Measurements from ENCODE around the gene RIF1. TPM values are rescaled to one million over a fixed set of nuclear protein-coding genes. Genes with fewer than 3 reads are reported as not detected.
A peak's percentile ranks its signal among the peaks of the same experiment; 100 is the strongest.

The RIF1 gene
- total and polyA plus RNA-seq, 9 of the 15 experiments (the other 6 are each of a cell fraction or from before 2014, with no cell fraction given), result 11.0 to 109 (median 44.2) TPM

- TF ChIP-seq ZNF407 (IDR thresholded peaks at IDR 0.05; ENCODE audit: low read depth) (0 out of 2 replicates have a peak, but pooled peaks have one; percentile 12), PHB2 (IDR thresholded peaks at IDR 0.05; ENCODE audit: low read depth) (0 out of 2 replicates have a peak, but pooled peaks have one; percentile 45), CSDE1 (IDR thresholded peaks at IDR 0.05) (0 out of 4 replicates have a peak, but pooled peaks of 1 of the 2 experiments have one; percentile 83), ZNF311 (CRISPR knock-in tag; IDR thresholded peaks at IDR 0.05) (no peak), BRD9 (IDR thresholded peaks at IDR 0.05; ENCODE audit: low read depth, partially characterized antibody) (peak; percentile 73), HDGF (IDR thresholded peaks at IDR 0.05) (peak; percentile 85; the same call in 1 of the 2 replicates), NFE2L1 (tag; IDR thresholded peaks at IDR 0.05; ENCODE audit: borderline replicate concordance, low read depth) (no peak), CHD4 (IDR thresholded peaks at IDR 0.05; ENCODE audit: insufficient read depth, insufficient replicate concordance, low read depth, low read length, poor library complexity, severe bottlenecking) (peak; percentile 96), MLLT1 (IDR thresholded peaks at IDR 0.05) (peak in 1 of 2 experiments; percentile 58; a peak in 1 of 4 replicates), ATF3 (IDR thresholded peaks at IDR 0.05) (peak; percentile 94), ATF3 (CRISPR knock-in tag; conservative IDR thresholded peaks at IDR 0.05) (peak; percentile 93), RCOR1 (IDR thresholded peaks at IDR 0.05; ENCODE audit: borderline replicate concordance in 1 of 2, low read depth in 2 of 2, low read length in 2 of 2) (peak in 1 of 2 experiments; percentile 47; a peak in 1 of 4 replicates)
Observed at GRCh38 chr2:151408788-151409600, 708 bp upstream of the RIF1 start (continued).

Data from K562 (cell line).